Neural progenitor cell (in vitro differentiated cells): ENCODE results near the gene KBTBD2. TPM values are rescaled to one million over a fixed set of nuclear protein-coding genes. Genes with fewer than 3 reads are reported as not detected.

Experiments used
- DNase-seq: peaks from one replicate; pipeline ENCODE4 v3.0.0-alpha.2; 2016; ENCODE audit warnings: low spot score
- H2AFZ ChIP-seq: fragments of 200-600 bp; sonication (generic); replicated peaks from 2 replicates; pipeline ENCODE4 v1.6.1; 2016; ENCODE audit warnings: antibody characterized with exemption
- H3F3A ChIP-seq: fragments of 200-600 bp; sonication (generic); 2 replicates; pipeline ENCODE4 v1.6.1; 2016; ENCODE audit warnings: antibody characterized with exemption, low read depth
- H3K27ac ChIP-seq: fragments of 200-600 bp; sonication (generic); 2 replicates; pipeline ENCODE4 v1.5.1; 2016; ENCODE audit warnings: mild to moderate bottlenecking
- H3K27me3 ChIP-seq: fragments of 200-600 bp; sonication (generic); 2 replicates; pipeline ENCODE4 v1.6.1; 2016; ENCODE audit warnings: mild to moderate bottlenecking, moderate library complexity
- H3K36me3 ChIP-seq: fragments of 200-600 bp; sonication (generic); 2 replicates; pipeline ENCODE4 v1.5.1; 2016
- H3K4me1 ChIP-seq: fragments of 200-600 bp; sonication (generic); 2 replicates; pipeline ENCODE4 v1.6.1; 2016; ENCODE audit warnings: mixed run types
- H3K4me2 ChIP-seq: fragments of 200-600 bp; sonication (generic); 2 replicates; pipeline ENCODE4 v1.6.1; 2016
- H3K4me3 ChIP-seq: fragments of 200-600 bp; sonication (generic); 2 replicates; pipeline ENCODE4 v1.5.1; 2016
- H3K79me2 ChIP-seq: fragments of 200-600 bp; sonication (generic); 2 replicates; pipeline ENCODE4 v1.6.1; 2016; ENCODE audit warnings: low read depth
- H3K9ac ChIP-seq: fragments of 200-600 bp; sonication (generic); 2 replicates; pipeline ENCODE4 v1.6.1; 2016
- H3K9me3 ChIP-seq: fragments of 200-600 bp; sonication (generic); 2 replicates; pipeline ENCODE4 v1.5.1; 2016; ENCODE audit warnings: low read depth
- H4K20me1 ChIP-seq: fragments of 200-600 bp; sonication (generic); 2 replicates; pipeline ENCODE4 v1.6.1; 2016; ENCODE audit warnings: low read depth
- H3K27ac Mint-ChIP-seq: 3 replicates; pipeline ENCODE4 v1.8.0; 2021; ENCODE audit warnings: mixed read lengths
- H3K27me3 Mint-ChIP-seq: 2 replicates; pipeline ENCODE4 v1.8.0; 2022; ENCODE audit warnings: low read depth, mild to moderate bottlenecking, inconsistent platforms, moderate library complexity, mixed read lengths; ENCODE audit not compliant: insufficient read depth
- H3K36me3 Mint-ChIP-seq: 3 replicates; pipeline ENCODE4 v1.8.0; 2021; ENCODE audit warnings: mixed read lengths
- H3K4me1 Mint-ChIP-seq: 3 replicates; pipeline ENCODE4 v1.8.0; 2021; ENCODE audit warnings: mixed read lengths
- H3K4me3 Mint-ChIP-seq: 3 replicates; pipeline ENCODE4 v1.8.0; 2021; ENCODE audit warnings: mild to moderate bottlenecking, moderate library complexity, mixed read lengths
- H3K9me3 Mint-ChIP-seq: 3 replicates; pipeline ENCODE4 v1.8.0; 2020; ENCODE audit warnings: mixed read lengths
- CTCF ChIP-seq: fragments of 200-600 bp; sonication (generic); IDR thresholded peaks from 2 replicates; pipeline ENCODE4 v1.5.1; 2017; ENCODE audit warnings: antibody characterized with exemption, mild to moderate bottlenecking
- EZH2 ChIP-seq: fragments of 200-600 bp; sonication (generic); IDR thresholded peaks from 2 replicates; pipeline ENCODE4 v1.6.1; 2017; ENCODE audit warnings: antibody characterized with exemption, mild to moderate bottlenecking, moderate library complexity
- EZH2phosphoT487 ChIP-seq: fragments of 200-600 bp; sonication (generic); IDR thresholded peaks from 2 replicates; pipeline ENCODE4 v1.6.1; 2017; ENCODE audit warnings: antibody characterized with exemption
- total RNA-seq: library from RNA; depleted of rRNA; stranded (reverse); fragments of >200 nt; gene quantifications from 2 replicates; pipeline ENCODE4 v1.2.3, GENCODE V29; 2015; ENCODE audit warnings: low replicate concordance

KBTBD2 gene
- total RNA-seq, 1 donor from 2014 or later = 45.5 TPM

GRCh38 chr7:32890793-32891042 is 842 bp downstream of the KBTBD2 start:
- peaks cover 51% of the 10 kb centered on the region for H4K20me1 ChIP-seq
- H3K4me2 ChIP-seq = peak overlapping the region; percentile 80
- peak overlapping the region; percentile 43 for H2AFZ ChIP-seq
- peak overlapping the region; percentile 53 for H3K9ac ChIP-seq
- H3K4me1 Mint-ChIP-seq = peaks cover 54% of the 10 kb centered on the region
- no peaks in the 10 kb centered on the region for H3K36me3 ChIP-seq
- peak overlapping the region; percentile 98 for H3K27ac Mint-ChIP-seq
- H3K27me3 Mint-ChIP-seq = peaks cover 8% of the 10 kb centered on the region
- H3K36me3 Mint-ChIP-seq = no peaks in the 10 kb centered on the region
- H3K4me3 ChIP-seq = peak overlapping the region; percentile 96
- no peak for TF ChIP-seq CTCF
- no peak for TF ChIP-seq EZH2phosphoT487
- TF ChIP-seq EZH2 = no peak
- H3K9me3 ChIP-seq = no peaks in the 10 kb centered on the region
- H3K4me1 ChIP-seq = peaks cover 14% of the 10 kb centered on the region
- no peak for DNase-seq
- peaks cover 53% of the 10 kb centered on the region for H3K79me2 ChIP-seq
- H3K4me3 Mint-ChIP-seq = peak overlapping the region; percentile 99
- no peaks in the 10 kb centered on the region for H3K27me3 ChIP-seq
- H3F3A ChIP-seq = peaks cover 25% of the 10 kb centered on the region
- no peaks in the 10 kb centered on the region for H3K9me3 Mint-ChIP-seq
- H3K27ac ChIP-seq = peak overlapping the region; percentile 83

GRCh38 chr7:32890010-32890792 is 1.4 kb downstream of the KBTBD2 start:
- Histone ChIP-seq H3K36me3 (no peaks in the 10 kb centered on the region), H3F3A (peaks cover 25% of the 10 kb centered on the region), H3K4me1 (peaks cover 14% of the 10 kb centered on the region), H3K4me2 (peak overlapping the region; percentile 80), H2AFZ (no peak overlapping the region), H3K79me2 (peaks cover 58% of the 10 kb centered on the region), H3K9me3 (no peaks in the 10 kb centered on the region), H3K4me3 (peak overlapping the region; percentile 96), H3K27ac (no peak overlapping the region), H4K20me1 (peaks cover 57% of the 10 kb centered on the region), H3K27me3 (no peaks in the 10 kb centered on the region), H3K9ac (peak overlapping the region; percentile 53)
- Mint-ChIP-seq H3K4me3 (peak overlapping the region; percentile 99), H3K36me3 (no peaks in the 10 kb centered on the region), H3K9me3 (no peaks in the 10 kb centered on the region), H3K27me3 (peaks cover 8% of the 10 kb centered on the region), H3K27ac (peak overlapping the region; percentile 98), H3K4me1 (peaks cover 54% of the 10 kb centered on the region)
- TF ChIP-seq EZH2 (no peak), EZH2phosphoT487 (no peak), CTCF (no peak)
- peak; percentile 21 for DNase-seq

GRCh38 chr7:32888505-32888904 is 3.1 kb downstream of the KBTBD2 start:
- Histone ChIP-seq H3F3A (peaks cover 25% of the 10 kb centered on the region), H3K79me2 (peaks cover 75% of the 10 kb centered on the region), H3K4me1 (peaks cover 14% of the 10 kb centered on the region), H3K27ac (no peak overlapping the region), H3K9me3 (no peaks in the 10 kb centered on the region), H2AFZ (no peak overlapping the region), H3K27me3 (no peaks in the 10 kb centered on the region), H4K20me1 (peaks cover 74% of the 10 kb centered on the region), H3K4me3 (no peak overlapping the region), H3K9ac (no peak overlapping the region), H3K4me2 (peak overlapping the region; percentile 5), H3K36me3 (no peaks in the 10 kb centered on the region)
- H3K4me3 Mint-ChIP-seq = peak overlapping the region; percentile 99
- H3K27me3 Mint-ChIP-seq = peaks cover 8% of the 10 kb centered on the region
- no peak overlapping the region for H3K27ac Mint-ChIP-seq
- peaks cover 47% of the 10 kb centered on the region for H3K4me1 Mint-ChIP-seq
- no peaks in the 10 kb centered on the region for H3K9me3 Mint-ChIP-seq
- no peaks in the 10 kb centered on the region for H3K36me3 Mint-ChIP-seq
- no peak for TF ChIP-seq EZH2phosphoT487
- TF ChIP-seq EZH2 = no peak
- TF ChIP-seq CTCF = no peak
- no peak for DNase-seq
